GM12892 (cell line): ENCODE results near the gene ALK.

Source experiments
- POLR2A ChIP-seq: IDR thresholded peaks from 2 replicates; pipeline ENCODE4 v1.6.1; 2011; ENCODE audit warnings: low read depth, low read length, control low read depth
- TAF1 ChIP-seq: IDR thresholded peaks from 2 replicates; pipeline ENCODE4 v1.6.1; 2011; ENCODE audit warnings: low read depth, mild to moderate bottlenecking, control low read depth, low read length, borderline replicate concordance

DNA sequence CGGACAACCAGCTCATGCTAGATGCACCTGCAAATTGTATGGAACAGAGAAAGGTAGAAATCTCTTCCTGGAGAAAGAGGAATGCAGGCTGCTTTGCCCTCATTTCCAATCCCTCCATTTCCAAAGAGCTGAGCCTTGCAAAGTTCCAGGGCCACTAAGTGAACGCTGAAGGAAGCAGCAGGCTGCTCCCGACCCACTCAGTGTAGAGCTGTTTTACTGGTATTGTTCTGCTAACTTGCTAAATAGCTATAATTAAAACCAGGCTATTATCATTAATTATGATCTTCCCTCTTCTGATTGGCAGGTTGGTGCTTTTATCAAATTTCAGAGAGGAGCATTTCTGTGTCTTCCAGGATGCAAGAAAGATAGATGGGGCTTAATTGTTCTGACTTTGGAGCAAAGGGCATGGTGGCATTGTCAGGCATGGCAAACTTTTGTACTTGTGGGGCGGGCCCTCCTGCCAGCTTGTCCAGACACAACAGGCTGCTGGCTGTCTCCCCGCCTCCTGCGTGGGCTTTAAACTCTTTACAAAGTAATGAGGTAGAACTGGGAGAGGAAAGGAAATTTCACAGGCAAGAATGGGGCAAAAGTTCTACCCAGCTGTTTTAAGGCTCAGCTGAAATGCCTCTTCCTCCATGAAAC lies 40.2 kb downstream of the ALK start:
- no peak for TF ChIP-seq TAF1
- TF ChIP-seq POLR2A, result no peak
